ENCODE data around the gene CD300LD.
"Not testable (repeated sequence)": the region's sequence is repeated elsewhere in the genome, so short reads cannot be mapped to it uniquely, and the experiment has no call there.

Gene CD300LD

GRCh38 chr17:74635418-74635817 is 43.3 kb upstream of the CD300LD start (continued):
- no peak for TF ChIP-seq ZNF423 (tag by site-specific recombination; IDR thresholded peaks at IDR 0.05)

- no peak overlapping the region for H3K4me3 ChIP-seq (ENCODE audit: low read depth, low read length)
- H3K9me3 ChIP-seq (ENCODE audit: control insufficient read depth, insufficient read depth, low read depth, low read length) = no peaks in the 10 kb centered on the region
- no peaks in the 10 kb centered on the region for H3K36me3 ChIP-seq (ENCODE audit: control insufficient read depth in 2 of 2, insufficient read depth in 1 of 2, low read length in 2 of 2)
- no peaks in the 10 kb centered on the region for H3K4me1 ChIP-seq (ENCODE audit: control insufficient read depth, insufficient read depth, low read length)
- no peak overlapping the region for H3K27ac ChIP-seq (ENCODE audit: extremely low read depth, low read depth, low read length)
- TF ChIP-seq ZNF26 (tag by site-specific recombination; IDR thresholded peaks at IDR 0.05) (no peak), IKZF3 (tag by site-specific recombination; IDR thresholded peaks at IDR 0.05) (no peak), ZNF585B (tag by site-specific recombination; IDR thresholded peaks at IDR 0.05) (no peak), ZNF677 (tag by site-specific recombination; IDR thresholded peaks at IDR 0.05) (no peak), ZNF292 (tag by site-specific recombination; IDR thresholded peaks at IDR 0.05; ENCODE audit: borderline replicate concordance, low read depth) (no peak), ZNF561 (tag by site-specific recombination; IDR thresholded peaks at IDR 0.05; ENCODE audit: borderline replicate concordance) (no peak), ZNF404 (tag by site-specific recombination; IDR thresholded peaks at IDR 0.05) (no peak), ZNF202 (tag by site-specific recombination; IDR thresholded peaks at IDR 0.05; ENCODE audit: borderline replicate concordance) (no peak), ZNF549 (tag by site-specific recombination; IDR thresholded peaks at IDR 0.05) (no peak)
- CTCF ChIA-PET = interaction anchor here (0.7 to 1.7 kb wide), 2 partner anchors 67 to 152 kb away, joined by 4 read pairs; no protein-coding TSS in a partner anchor
- POLR2A ChIA-PET = no interaction called here
Measured at GRCh38 chr17:74633326-74633725, 41.2 kb upstream of the CD300LD start.

DNA sequence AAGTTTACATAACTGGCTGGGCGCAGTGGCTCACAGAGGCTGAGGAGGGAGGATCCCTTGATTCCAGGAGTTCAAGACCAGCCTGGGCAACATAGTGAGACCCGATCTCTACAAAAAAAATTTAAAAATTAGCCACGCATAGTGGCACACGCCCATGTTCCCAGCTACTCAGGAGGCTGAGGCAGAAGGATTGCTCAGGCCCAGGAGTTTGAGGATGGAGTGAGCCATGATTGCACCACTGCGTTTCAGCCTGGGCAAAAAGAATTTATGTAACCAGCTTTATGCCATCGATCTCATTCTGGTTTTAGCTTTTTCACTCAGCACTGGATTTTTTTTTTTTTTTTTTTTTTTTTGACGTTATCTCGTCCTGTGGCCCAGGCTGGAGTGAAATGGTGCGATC is 40.5 kb upstream of the CD300LD start:
- Histone ChIP-seq H3K27ac (ENCODE audit: extremely low read depth, low read depth, low read length) (no peak overlapping the region), H3K36me3 (ENCODE audit: control insufficient read depth in 2 of 2, insufficient read depth in 1 of 2, low read length in 2 of 2) (no peaks in the 10 kb centered on the region), H3K9me3 (ENCODE audit: control insufficient read depth, insufficient read depth, low read depth, low read length) (no peaks in the 10 kb centered on the region), H3K4me3 (ENCODE audit: low read depth, low read length) (no peak overlapping the region), H3K4me1 (ENCODE audit: control insufficient read depth, insufficient read depth, low read length) (no peaks in the 10 kb centered on the region)
- ChIA-PET CTCF (interaction anchor here (1.7 kb wide), 1 partner anchor 66 kb away, joined by 4 read pairs; no protein-coding TSS in a partner anchor), POLR2A (no interaction called here)
- TF ChIP-seq ZNF140 (tag by site-specific recombination; IDR thresholded peaks at IDR 0.05) = no peak
- TF ChIP-seq ZBTB49 (tag by site-specific recombination; IDR thresholded peaks at IDR 0.05; ENCODE audit: low read depth) = no peak
- no peak for TF ChIP-seq ZNF488 (tag by site-specific recombination; IDR thresholded peaks at IDR 0.05)

DNA sequence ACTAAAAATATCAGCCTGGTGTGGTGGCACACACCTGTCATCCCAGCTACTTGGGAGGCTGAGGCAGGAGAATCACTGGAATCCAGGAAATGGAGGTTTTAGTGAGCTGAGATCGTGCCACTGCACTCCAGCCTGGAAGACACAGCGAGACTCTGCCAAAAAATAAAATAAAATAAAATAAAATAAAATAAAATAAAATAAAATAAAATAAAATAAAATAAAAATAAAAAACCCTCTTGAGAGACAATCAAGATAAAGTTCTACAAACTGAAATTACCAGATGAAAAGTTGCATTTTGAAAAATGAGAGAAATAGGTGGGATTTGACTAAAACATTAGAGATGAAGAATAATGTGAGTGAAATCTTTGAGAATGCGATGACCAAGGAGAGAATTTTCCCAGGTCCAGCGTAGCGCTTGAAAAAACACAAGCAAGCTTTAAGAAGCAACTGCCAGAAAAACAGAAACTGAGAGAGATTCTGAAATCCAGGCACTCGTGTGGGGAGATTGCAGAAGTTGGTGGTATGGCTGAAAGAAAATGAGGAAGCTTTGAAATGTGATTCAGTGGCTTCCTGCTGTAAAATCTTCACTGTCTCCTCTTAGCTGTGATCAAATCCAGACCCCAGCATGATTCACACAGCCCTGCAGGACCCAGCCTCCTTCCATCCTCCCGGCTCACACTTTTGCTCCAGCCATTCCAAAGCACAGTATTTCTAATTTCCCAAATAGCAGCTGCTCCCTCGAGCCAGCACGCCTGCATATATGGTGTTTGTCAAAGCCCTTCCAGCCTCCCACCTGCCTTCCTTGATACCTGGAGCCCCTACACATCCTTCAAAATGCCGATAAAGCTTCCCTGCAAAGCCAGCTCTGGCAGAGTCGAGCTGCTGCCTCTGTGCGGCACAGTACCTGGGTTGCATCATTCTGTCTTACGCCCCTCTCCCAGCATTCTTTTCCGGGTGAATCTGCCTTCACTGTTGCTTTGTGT is 39.7 kb upstream of the CD300LD start:
- ChIA-PET POLR2A (no interaction called here), CTCF (interaction anchor here (1.7 kb wide), 1 partner anchor 66 kb away, joined by 4 read pairs; no protein-coding TSS in a partner anchor)
- TF ChIP-seq ZNF664 (tag by site-specific recombination; IDR thresholded peaks at IDR 0.05) = no peak
- TF ChIP-seq FEZF1 (tag by site-specific recombination; IDR thresholded peaks at IDR 0.05) = no peak
- Histone ChIP-seq H3K27ac (ENCODE audit: extremely low read depth, low read depth, low read length) (no peak overlapping the region), H3K4me1 (ENCODE audit: control insufficient read depth, insufficient read depth, low read length) (no peaks in the 10 kb centered on the region), H3K36me3 (ENCODE audit: control insufficient read depth in 2 of 2, insufficient read depth in 1 of 2, low read length in 2 of 2) (no peaks in the 10 kb centered on the region), H3K4me3 (ENCODE audit: low read depth, low read length) (no peak overlapping the region), H3K9me3 (ENCODE audit: control insufficient read depth, insufficient read depth, low read depth, low read length) (no peaks in the 10 kb centered on the region)

GRCh38 chr17:74630251-74630650 is 38.2 kb upstream of the CD300LD start:
- H3K27ac ChIP-seq (ENCODE audit: extremely low read depth, low read depth, low read length); POLR2A ChIA-PET; H3K4me1 ChIP-seq (ENCODE audit: control insufficient read depth, insufficient read depth, low read length): not testable (repeated sequence)

More at GRCh38 chr17:74630251-74630650, 38.2 kb upstream of the CD300LD start:
- H3K9me3 ChIP-seq (ENCODE audit: control insufficient read depth, insufficient read depth, low read depth, low read length); H3K4me3 ChIP-seq (ENCODE audit: low read depth, low read length); H3K36me3 ChIP-seq (ENCODE audit: control insufficient read depth in 2 of 2, insufficient read depth in 1 of 2, low read length in 2 of 2); CTCF ChIA-PET: not testable (repeated sequence)

All from HEK293 (cell line).